GM18907 (cell line): ENCODE data around the gene COL4A1.

Source experiments
- ATAC-seq: cut with Tn5 transposase; IDR thresholded peaks from one replicate; pipeline ENCODE4 v1.9.1; 2021; ENCODE audit warnings: mild to moderate bottlenecking, moderate library complexity; ENCODE audit not compliant: unreplicated experiment

COL4A1 gene

DNA sequence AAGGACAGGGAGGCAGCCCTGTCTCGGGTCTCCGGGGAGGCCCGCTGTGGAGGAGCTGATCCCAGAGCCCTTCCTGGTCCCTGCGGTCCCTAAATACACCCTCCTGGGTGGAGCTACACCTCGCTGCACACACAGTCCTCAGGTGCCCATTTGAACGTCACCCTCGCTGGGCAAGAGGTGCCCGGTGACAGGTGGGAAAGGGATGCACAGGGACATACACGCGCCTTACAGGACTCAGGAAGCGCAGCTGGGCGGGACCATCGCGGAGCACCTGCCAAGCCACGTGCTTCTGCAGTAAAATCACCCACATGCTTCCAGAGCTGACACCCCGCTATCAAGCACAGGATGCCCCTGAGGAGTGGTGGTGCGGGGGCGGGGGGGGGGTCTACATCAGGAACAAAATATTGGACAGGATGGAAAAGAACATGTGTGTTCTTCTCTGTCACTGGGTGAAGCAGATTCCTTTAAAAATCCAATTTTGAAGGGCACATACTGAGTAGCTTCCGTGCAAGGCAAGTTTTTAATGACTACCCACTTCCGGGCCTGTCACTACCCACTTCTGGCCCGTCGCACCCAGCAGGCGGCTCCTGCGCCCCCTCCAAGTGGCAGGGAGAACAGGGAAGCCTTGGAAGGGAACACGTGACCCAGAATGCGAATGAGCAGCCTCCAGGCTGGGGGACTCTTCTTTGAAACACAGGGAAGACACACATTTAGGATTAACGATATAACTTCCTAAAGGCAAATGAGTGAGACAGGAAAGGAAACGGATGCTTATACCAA, 78.9 kb downstream of the COL4A1 start:
- ATAC-seq = no peak

DNA sequence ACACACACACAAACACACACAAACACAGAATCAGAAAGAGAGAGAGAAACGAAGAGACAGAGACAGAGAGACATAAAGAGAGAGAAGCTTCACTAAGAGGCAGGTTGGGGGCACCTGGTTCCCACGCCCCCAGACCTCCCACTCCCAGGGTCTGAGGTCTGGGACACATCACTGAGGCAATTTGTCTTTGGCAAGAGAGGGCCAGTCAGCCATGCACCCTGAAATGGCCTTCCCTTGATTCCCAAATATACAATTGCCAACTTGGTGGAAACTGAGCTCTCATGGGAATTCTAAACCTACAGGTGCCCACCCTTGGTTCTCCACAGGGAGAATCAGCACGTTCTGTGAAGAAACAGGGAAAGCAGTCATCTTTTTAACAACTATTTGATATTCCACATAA, 79.5 kb downstream of the COL4A1 start:
- ATAC-seq = no peak

- no peak for ATAC-seq
These were observed 81.1 kb downstream of the COL4A1 start for GRCh38 chr13:110225609-110226574.

DNA sequence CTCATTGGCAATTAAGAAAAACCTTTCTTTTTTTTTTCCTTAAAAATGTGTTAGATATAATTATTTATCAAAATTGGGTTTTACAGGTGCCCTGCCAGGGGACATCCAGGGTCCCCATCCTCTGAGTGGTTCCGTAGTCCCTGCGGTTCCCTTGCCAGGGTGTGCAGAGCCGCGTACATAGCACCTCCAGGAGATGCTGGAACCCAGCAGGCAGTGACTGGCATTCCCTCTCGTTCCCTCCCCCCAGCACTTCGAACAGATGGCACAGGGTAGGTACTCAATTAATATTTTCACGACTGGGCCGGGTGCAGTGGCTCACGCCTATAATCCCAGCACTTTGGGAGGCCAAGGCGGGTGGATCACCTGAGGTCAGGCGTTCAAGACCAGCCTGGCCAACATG, 82.0 kb downstream of the COL4A1 start:
- no peak for ATAC-seq

DNA sequence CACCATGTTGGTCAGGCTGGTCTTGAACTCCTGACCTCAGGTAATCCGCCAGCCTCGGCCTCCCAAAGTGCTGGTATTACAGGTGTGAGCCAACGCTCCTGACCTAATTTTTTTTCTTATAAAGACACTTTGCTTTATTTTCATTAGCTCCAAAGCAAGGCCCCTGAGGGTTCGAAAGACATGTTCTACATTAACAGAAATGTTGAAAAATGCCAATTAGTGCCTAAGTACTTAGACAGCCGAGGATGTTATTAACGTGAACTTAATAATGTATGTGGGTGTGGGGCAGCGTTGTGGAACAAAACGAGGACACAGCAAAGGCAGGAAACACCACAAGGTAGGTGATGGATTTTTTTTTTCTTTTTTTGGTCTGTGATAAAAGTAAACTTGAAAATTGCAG, 82.4 kb downstream of the COL4A1 start:
- ATAC-seq = no peak

- no peak for ATAC-seq
These were observed 85.4 kb downstream of the COL4A1 start for GRCh38 chr13:110221406-110222117.

- ATAC-seq = no peak
These were observed 86.5 kb downstream of the COL4A1 start for GRCh38 chr13:110220471-110220870.

- ATAC-seq = no peak
These were observed 88.3 kb downstream of the COL4A1 start for GRCh38 chr13:110218581-110219201.

GRCh38 chr13:110217811-110218210, 89.1 kb downstream of the COL4A1 start:
- no peak for ATAC-seq

- no peak for ATAC-seq
These were observed 89.9 kb downstream of the COL4A1 start for GRCh38 chr13:110217085-110217484.

- ATAC-seq = no peak
These were observed 90.4 kb downstream of the COL4A1 start for GRCh38 chr13:110216398-110217041.

DNA sequence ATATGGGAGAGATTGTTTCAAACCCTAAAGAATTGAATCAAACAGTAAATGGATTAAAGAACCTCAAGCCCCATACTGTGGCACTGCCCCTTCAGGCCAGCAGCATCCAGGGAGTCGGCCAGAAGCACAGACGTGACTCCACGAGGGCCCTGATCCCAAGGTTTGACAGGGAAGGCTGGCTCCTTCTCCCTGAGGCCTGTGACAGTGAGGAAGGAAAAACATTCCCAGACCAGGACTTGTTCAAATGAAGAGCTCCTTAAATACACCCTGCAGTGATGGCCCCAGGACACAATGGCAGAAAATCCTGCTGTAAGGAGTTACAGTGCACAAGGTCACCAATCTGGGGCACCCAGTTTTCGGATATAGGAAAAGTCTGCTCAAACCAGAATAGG, 91.0 kb downstream of the COL4A1 start:
- no peak for ATAC-seq

DNA sequence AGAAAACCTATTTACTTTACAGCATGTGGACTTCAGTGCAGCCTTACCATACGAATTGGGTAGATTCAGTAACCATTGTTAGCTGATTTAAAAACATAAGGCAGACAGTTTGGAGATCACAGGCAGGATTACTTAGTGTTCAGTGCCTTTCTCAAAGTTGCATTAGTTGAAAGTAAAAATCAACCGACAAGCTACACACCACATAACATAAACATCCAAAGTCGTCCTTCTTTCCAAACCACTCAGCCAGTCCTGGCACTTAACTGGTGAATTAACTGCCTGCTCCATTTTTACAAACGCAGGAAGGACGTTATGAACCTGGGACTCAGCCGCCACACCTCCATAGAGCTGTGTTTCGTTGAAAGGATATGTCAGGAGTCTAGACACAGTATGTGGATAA, 91.4 kb downstream of the COL4A1 start:
- no peak for ATAC-seq

- ATAC-seq = no peak
These were observed 92.3 kb downstream of the COL4A1 start for GRCh38 chr13:110214637-110215036.

- no peak for ATAC-seq
These were observed 93.4 kb downstream of the COL4A1 start for GRCh38 chr13:110213461-110214074.

DNA sequence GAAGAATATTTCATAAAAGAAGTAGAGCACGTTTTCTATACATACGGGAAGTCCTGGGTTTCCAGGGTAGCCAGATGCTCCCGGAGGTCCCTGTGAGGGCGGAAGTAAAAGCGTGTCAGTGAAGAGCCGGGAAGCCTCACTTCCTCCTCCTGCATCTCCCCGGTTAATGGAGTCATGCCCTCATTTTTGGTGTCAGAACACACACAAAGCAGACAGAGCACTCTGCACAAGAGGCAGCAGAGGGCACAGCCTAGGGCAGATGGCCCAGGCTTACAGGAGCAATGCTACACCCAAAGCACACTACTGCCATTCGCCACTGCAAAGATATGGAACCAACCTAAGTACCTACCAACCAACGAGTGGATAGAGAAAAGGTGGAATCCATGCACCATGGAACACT, 94.4 kb downstream of the COL4A1 start:
- ATAC-seq = no peak

- no peak for ATAC-seq
These were observed 95.2 kb downstream of the COL4A1 start for GRCh38 chr13:110211735-110212134.

- ATAC-seq = no peak
These were observed 95.9 kb downstream of the COL4A1 start for GRCh38 chr13:110211046-110211445.

DNA sequence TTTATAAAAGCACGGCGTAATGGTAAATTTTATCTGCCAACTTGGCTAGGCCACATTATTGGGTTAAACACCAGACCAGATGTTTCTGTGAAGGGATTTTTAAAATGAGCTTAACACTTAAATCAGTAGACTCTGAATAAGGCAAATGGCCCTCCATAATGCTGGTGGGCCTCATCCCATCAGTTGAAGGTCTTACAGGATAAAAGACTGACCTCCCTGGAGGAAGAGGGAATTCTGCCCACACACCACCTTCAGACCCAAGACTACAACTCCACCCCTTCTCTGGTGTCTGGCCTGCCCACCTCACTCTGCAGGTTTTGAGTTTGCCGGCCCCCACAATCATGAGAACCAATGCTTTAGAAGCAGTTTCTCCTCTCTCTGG, 96.4 kb downstream of the COL4A1 start:
- no peak for ATAC-seq
